Right hindlimb (tissue), 1 donor: ENCODE results near the gene CXCR5.

Experiments used
- DNase-seq: peaks from one replicate; pipeline ENCODE4 v3.0.0-alpha.2; 2018

CXCR5 gene

DNA sequence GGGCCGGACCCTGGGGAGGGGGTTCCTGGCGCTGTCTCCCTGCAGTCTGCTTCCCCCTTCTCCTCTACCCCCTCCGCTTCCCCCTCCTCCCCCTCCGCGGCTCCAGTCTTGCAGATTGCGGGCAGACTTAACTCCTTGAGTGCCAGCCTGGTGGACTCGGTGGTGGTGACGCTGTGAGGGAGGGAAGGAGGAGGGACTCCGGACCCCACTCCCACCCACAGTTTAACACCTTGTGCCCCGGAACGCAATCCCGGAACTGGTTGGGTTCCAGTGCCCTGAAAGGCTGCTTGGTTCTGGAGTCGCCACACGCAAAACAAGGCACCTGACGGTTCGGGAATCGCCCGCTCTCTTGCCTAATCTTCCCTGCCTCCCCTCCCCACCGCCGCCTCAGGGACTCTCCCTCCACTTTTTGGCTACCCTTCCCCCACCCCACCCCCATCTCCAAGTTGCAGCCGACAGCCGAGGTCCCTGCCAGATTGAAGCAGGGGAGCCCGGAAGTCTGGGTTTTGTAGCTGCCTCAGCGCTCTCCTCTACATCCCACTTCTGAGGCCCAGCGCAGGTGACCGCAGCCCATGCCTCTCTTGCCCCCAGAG is 45.9 kb downstream of the CXCR5 start:
- peak; percentile 96 for DNase-seq

DNA sequence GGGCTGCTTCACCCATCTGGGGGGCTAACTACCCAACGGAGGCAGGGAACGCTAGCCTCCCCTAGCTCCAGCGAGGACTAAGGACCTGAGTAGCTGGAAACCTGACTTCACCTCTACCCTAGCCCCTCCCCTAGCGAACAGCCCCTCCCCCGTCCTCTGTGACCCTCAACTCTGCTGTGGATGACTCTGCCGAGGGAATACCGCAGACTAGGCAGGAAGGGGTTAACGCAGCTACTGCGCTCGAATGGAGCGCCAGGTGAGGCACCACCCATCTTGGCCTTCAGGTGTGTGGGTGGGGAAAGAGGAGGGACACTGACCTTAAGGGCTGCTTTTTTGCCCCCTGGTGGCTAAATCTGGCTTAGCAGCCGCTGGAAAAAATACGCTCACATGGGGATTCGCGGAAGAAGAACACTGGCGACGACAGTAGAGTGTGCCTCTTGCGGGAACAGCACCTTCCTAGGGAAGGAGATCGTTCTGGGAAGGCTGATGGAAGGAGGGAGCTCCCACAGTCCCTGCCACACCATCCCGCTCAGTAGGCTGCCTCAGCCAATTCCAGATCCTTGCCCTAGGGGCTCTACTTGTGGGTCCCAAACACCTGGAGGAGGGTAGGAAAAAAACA is 46.5 kb downstream of the CXCR5 start:
- DNase-seq: peak; percentile 85

DNA sequence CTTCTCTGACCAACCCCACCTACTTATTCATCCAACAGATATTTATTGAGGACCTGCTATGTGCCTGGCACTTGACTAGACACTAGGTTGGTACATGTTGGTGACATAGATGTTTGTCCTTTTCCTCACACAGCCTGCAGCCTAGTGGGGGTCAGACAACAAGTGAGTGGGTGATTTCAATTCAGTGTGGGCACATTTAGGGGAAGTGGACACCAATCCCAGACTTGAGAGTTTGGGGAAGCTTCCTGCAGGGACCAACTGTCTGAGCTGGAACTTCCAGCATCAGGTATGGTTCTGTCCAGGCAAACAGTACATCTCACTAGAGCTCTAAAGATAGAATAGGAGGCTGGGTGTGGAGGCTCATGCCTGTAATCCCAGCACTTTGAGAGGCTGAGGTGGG is 47.9 kb downstream of the CXCR5 start:
- DNase-seq: no peak

DNA sequence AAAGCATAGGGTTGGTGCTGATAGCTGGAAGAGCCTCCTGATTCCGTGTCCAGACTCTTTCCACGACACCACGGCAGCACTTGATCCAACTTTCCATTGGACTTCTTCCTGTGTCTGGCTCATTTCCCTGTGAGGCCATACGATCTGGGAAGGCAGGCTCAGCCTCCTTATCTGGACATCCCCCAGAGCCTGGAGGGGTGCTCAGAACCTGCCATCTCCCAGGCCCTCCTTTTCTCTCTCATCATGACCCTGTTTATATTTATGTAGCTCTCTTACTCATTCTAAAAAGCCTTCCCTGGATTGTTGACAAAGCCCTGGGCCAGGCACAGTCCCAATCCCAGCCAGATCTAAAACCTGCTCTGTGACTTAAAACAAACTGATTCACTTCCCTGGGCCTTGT is 49.8 kb downstream of the CXCR5 start:
- DNase-seq: peak; percentile 78

DNA sequence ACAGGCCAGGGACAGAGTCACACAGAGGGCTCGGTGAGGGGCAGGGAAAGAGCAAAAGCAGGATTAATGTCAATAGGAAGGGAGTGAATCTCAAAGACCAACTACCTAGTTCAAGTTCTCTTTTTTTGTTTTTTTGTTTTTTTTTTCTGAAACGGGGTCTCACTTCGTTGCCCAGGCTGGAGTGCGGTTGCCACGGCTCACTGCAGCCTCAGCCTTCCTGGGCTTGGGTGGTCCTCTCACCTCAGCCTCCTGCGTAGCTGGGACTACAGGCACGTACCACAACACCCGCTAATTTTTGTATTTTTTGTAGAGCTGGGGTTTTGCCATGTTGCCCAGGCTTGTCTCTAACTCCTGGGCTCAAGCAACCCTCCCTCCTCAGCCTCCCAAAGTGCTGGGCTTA is 51.7 kb downstream of the CXCR5 start:
- DNase-seq: no peak

DNA sequence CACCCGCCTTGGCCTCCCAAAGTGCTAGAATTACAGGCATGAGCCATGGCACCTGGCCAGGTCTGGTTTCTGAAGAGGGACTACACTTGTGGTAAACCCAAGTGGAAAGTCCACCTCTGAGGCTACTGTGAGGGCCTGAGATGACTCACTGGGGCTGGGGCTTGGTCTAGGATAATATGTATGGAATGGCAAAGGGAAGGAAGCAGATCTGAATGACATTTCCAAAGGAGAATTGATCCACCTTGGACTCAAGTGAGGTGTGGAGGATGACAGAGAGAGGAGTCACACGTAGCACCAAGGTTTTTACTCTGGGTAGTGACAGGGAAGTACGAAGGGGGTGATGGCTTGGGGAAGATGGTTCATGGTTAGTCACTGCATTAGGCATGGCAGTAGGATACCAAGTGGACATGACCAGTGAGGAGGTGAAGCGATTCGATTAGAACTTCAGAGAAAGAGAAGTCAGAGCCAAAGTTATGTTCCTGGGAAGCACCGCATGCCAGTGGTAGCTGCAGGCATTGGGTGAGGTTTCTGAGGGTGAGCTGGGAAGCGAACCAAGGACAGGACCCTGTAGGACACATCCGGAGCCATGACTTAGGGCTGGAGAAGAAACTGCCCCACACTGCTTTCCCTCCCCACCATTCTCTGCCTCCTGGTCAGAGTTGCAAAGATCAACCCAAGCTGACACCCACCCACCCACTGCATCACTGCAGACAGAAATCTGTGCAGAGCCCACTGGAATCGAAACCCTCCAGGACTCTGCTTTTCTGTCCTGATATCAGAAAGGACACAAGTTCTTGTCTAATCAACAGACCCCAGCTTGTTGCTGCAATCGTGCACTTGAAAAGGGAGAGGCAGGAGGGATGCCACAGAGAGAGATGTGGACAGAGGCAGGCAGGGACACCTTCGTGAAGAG is 55.1 kb downstream of the CXCR5 start:
- DNase-seq: no peak

DNA sequence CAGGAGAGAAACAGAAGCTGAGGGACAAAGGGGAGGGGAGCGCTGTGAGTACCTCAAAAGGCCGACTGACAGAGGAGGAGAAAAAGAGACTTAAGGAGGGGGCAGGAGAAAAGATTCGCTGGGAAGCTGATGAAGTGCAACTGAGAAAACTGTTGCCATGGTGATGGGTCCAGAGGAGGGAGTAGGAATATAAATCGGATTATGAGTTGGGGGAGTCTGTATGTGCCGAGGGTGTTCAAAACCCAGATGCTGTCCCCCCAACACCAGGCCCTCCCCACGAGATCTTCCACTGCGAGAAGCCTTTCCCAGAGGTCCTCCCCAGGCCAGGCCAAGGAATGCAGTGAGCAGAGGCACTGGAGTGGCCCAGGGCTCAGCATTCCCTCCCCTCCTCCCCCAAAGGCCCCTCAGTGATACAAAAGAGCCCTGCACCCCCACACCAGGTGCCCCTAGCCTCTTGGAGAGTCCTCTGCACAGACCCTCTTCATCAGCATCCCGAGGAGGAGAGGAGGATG is 55.8 kb downstream of the CXCR5 start:
- no peak for DNase-seq

DNA sequence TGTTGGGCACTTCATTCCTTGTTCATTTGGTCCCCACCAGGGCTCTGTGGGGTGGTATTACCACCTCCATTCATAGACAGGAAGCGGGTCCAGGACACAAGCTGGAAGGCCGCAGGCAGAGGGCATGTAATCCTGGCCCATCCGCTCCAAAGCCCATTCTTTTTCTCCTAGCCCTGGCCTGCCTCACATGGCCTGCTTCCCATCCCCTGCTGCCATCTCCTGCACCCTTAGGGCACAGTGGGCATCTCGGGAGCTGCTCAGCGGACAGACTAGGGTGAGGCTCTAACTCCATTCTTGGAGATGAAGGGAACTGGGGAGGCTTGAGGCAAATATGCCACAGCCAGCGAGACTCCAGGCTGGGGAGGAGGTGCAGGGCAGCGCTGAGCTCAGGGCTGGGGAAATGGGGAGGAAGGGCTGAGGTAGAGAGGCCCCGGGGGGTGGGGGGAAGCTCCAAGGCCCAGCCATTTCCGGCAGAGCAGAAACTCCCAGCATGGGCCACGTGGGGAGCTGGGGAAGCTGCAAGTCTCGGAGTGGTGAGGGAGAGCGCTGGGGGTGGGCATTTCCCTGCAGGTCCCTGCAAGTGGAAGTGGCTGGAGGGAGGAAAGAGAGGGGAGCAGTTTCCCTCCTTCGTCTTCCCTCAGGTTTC is 56.4 kb downstream of the CXCR5 start:
- DNase-seq: no peak

DNA sequence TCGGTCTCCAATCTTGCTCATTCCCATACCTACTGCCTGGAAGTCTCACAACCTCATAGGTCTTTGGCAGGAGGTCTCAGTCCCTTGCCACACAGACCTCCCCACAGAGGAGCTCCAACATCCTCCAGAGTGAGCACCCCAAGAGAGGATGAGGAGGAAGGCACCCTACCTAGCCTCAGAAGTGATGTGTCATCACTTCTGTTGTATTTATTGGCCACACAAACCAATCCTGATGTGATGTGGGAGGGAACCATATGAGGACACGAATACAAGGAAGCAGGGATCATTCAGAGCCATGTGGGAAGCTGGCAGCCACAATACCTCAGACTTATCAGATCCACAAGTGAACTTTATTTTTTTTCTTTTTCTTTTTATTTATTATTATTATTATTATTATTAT is 63.4 kb downstream of the CXCR5 start:
- no peak for DNase-seq
